HEK293 (cell line): ENCODE measurements around the gene RAB6D.

Source experiments
- CTCF ChIA-PET: fragments of 350-600 bp; formaldehyde crosslinking; extraction: SDS; loops from one replicate; lab custom pipeline; 2021; ENCODE audit warnings: antibody characterized with exemption; lab: Yijun Ruan, JAX
- POLR2A ChIA-PET: fragments of 300-600 bp; formaldehyde crosslinking; extraction: SDS; loops from one replicate; lab custom pipeline; 2020; ENCODE audit warnings: antibody characterized with exemption, inconsistent platforms; lab: Yijun Ruan, JAX
- H3K27ac ChIP-seq: fragments of 200-500 bp; sonication (Bioruptor generic); 2 replicates; pipeline ENCODE4 v1.5.1; 2014; ENCODE audit warnings: low read depth, low read length, control low read depth, inconsistent platforms; ENCODE audit errors: extremely low read depth
- H3K36me3 ChIP-seq, 2 experiments: fragments of 200-500 bp in 1 of 2; sonication (Bioruptor generic) in 1 of 2; 1 replicate in 1 of 2; 2 replicates in 1 of 2; pipeline ENCODE4 v1.5.1; 2014 to 2017; ENCODE audit warnings: inconsistent platforms in 2 of 2, low read length in 2 of 2; ENCODE audit not compliant: control insufficient read depth in 2 of 2, insufficient read depth in 1 of 2
- H3K4me1 ChIP-seq: fragments of 200-500 bp; sonication (Bioruptor generic); 2 replicates; pipeline ENCODE4 v1.5.1; 2014; ENCODE audit warnings: mild to moderate bottlenecking, low read length, inconsistent platforms; ENCODE audit not compliant: control insufficient read depth, insufficient read depth
- H3K4me3 ChIP-seq: 2 replicates; pipeline ENCODE4 v1.5.1; 2011; ENCODE audit warnings: low read depth, mild to moderate bottlenecking, control low read depth, low read length, moderate library complexity
- H3K9me3 ChIP-seq: fragments of 200-500 bp; sonication (Bioruptor generic); 2 replicates; pipeline ENCODE4 v1.5.1; 2014; ENCODE audit warnings: low read depth, low read length, inconsistent platforms; ENCODE audit not compliant: control insufficient read depth, insufficient read depth
- BCL11A ChIP-seq: fragments of 450-650 bp; formaldehyde crosslinking; IDR thresholded peaks from 2 replicates; pipeline ENCODE4 v1.5.1; 2016; ENCODE audit warnings: low read depth, missing biosample characterization, missing genetic modification characterization
- HOXA7 ChIP-seq: sonication (generic); formaldehyde crosslinking; IDR thresholded peaks from 2 replicates; pipeline ENCODE4 v1.8.1; 2022; ENCODE audit warnings: missing genetic modification reagents, borderline replicate concordance
- KLF10 ChIP-seq: fragments of 450-650 bp; IDR thresholded peaks from 2 replicates; pipeline ENCODE4 v1.5.1; 2018; ENCODE audit warnings: missing biosample characterization, mild to moderate bottlenecking, missing genetic modification characterization
- KLF8 ChIP-seq: fragments of 450-650 bp; formaldehyde crosslinking; IDR thresholded peaks from 2 replicates; pipeline ENCODE4 v1.5.1; 2016; ENCODE audit warnings: missing biosample characterization, missing genetic modification characterization
- PRDM1 ChIP-seq: fragments of 450-650 bp; formaldehyde crosslinking; IDR thresholded peaks from 2 replicates; pipeline ENCODE4; 2016; ENCODE audit warnings: missing biosample characterization, missing genetic modification characterization
- RBAK ChIP-seq: fragments of 450-650 bp; formaldehyde crosslinking; IDR thresholded peaks from 2 replicates; pipeline ENCODE4 v1.5.1; 2016; ENCODE audit warnings: missing biosample characterization, missing genetic modification characterization
- SP7 ChIP-seq: fragments of 450-650 bp; formaldehyde crosslinking; IDR thresholded peaks from 2 replicates; pipeline ENCODE4 v1.5.1; 2016; ENCODE audit warnings: missing biosample characterization, missing genetic modification characterization
- ZBTB21 ChIP-seq: fragments of 450-650 bp; formaldehyde crosslinking; IDR thresholded peaks from 2 replicates; pipeline ENCODE4 v1.5.1; 2017; ENCODE audit warnings: missing biosample characterization, missing genetic modification characterization
- ZFP41 ChIP-seq: fragments of 450-650 bp; formaldehyde crosslinking; IDR thresholded peaks from 2 replicates; pipeline ENCODE4 v1.5.1; 2016; ENCODE audit warnings: missing biosample characterization, missing genetic modification characterization, borderline replicate concordance
- ZNF175 ChIP-seq: fragments of 450-650 bp; formaldehyde crosslinking; IDR thresholded peaks from 2 replicates; pipeline ENCODE4 v1.5.1; 2016; ENCODE audit warnings: missing biosample characterization, missing genetic modification characterization
- ZNF266 ChIP-seq: fragments of 450-650 bp; formaldehyde crosslinking; IDR thresholded peaks from 2 replicates; pipeline ENCODE4 v1.5.1; 2016; ENCODE audit warnings: missing biosample characterization, missing genetic modification characterization, low read depth
- ZNF341 ChIP-seq: fragments of 450-650 bp; formaldehyde crosslinking; IDR thresholded peaks from 2 replicates; pipeline ENCODE4; 2016; ENCODE audit warnings: low read depth, missing biosample characterization, missing genetic modification characterization
- ZNF654 ChIP-seq: fragments of 450-650 bp; formaldehyde crosslinking; IDR thresholded peaks from 2 replicates; pipeline ENCODE4 v1.5.1; 2016; ENCODE audit warnings: low read depth, missing biosample characterization, missing genetic modification characterization
- ZNF768 ChIP-seq: fragments of 450-650 bp; formaldehyde crosslinking; IDR thresholded peaks from 2 replicates; pipeline ENCODE4 v1.5.1; 2018; ENCODE audit warnings: missing biosample characterization, mild to moderate bottlenecking, missing genetic modification characterization
- TF ChIP-seq, protein P1 (sequence below): fragments of 450-650 bp; formaldehyde crosslinking; IDR thresholded peaks from 2 replicates; pipeline ENCODE4 v1.5.1; 2016; ENCODE audit warnings: missing biosample characterization, missing genetic modification characterization
- TF ChIP-seq, protein P2 (sequence below): fragments of 450-650 bp; formaldehyde crosslinking; IDR thresholded peaks from 2 replicates; pipeline ENCODE4 v1.5.0; 2017; ENCODE audit warnings: missing biosample characterization, missing genetic modification characterization, borderline replicate concordance
- TF ChIP-seq, protein P3 (sequence below): fragments of 450-650 bp; formaldehyde crosslinking; IDR thresholded peaks from 2 replicates; pipeline ENCODE4 v1.5.1; 2016; ENCODE audit warnings: missing biosample characterization, missing genetic modification characterization
- TF ChIP-seq, protein P4 (sequence below): fragments of 450-650 bp; formaldehyde crosslinking; IDR thresholded peaks from 2 replicates; pipeline ENCODE4 v1.5.1; 2016; ENCODE audit warnings: missing biosample characterization, missing genetic modification characterization
- TF ChIP-seq, protein P5 (sequence below): fragments of 450-650 bp; formaldehyde crosslinking; IDR thresholded peaks from 2 replicates; pipeline ENCODE4 v1.5.1; 2016; ENCODE audit warnings: missing biosample characterization, missing genetic modification characterization, borderline replicate concordance

RAB6D gene

DNA sequence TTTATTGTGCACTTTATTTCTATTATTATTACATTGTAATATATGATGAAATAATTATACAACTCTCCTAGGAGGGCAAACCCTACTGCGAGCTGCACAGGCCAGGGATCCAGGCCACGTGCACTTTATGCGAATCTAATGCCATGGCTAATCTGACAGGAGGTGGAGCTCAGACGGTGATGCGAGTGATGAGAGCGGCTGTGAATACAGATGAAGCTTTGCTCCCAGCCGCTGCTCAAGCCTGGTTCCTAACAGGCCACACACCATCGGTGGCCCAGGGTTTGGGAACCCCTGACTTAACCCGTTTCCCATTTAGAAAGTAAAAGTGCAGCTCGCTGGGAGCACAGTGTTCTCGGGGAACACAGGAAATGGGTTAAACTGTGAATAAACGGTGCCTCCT, 40.8 kb upstream of the RAB6D start:
- no peak for TF ChIP-seq ZNF768 (tag by site-specific recombination)
- TF ChIP-seq, all 188 proteins: peak for 0
- Histone ChIP-seq H3K4me1 (no peaks in the 10 kb centered on the region), H3K36me3 (no peaks in the 10 kb centered on the region), H3K4me3 (no peak overlapping the region), H3K27ac (no peak overlapping the region), H3K9me3 (no peaks in the 10 kb centered on the region)
- ChIA-PET CTCF (no interaction called here), POLR2A (no interaction called here)

DNA sequence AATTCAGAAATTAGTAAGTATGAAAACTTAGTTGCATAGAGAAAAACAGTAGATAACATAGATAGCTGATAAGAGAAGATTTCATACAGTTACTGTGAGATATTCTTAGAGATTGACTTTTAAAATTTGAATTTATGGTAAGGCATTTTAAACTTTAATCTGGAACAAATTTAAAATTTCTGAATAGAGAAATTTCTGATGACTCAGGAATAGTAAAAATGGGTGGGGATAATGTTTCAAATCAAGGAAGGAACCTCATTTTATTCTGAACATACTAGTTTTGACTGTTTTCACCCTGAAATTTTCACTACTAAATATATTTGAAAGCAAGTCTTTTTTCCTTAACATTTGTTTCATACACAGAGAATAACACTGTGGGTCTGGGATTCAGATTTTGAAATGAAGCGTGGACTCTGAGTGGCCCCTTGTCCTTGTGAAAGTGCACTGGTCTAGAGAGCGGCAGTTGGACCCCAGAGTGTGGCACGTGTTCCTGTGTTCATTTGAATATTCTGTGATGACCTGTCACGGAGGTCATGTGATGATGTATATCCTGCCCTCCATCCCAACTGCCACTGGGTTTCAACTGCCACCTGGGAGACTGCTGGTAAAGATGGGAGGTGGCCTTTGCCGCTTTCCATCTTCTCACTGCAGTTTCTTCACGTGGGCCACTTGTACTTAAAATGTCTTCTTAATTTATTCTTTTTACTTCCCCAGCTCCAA, 38.5 kb upstream of the RAB6D start:
- Histone ChIP-seq H3K4me3 (no peak overlapping the region), H3K9me3 (no peaks in the 10 kb centered on the region)
- TF ChIP-seq ZNF175 (tag by site-specific recombination) (no peak), KLF8 (tag by site-specific recombination) (no peak), BCL11A (tag by site-specific recombination) (no peak), ZNF266 (no peak), HOXA7 (CRISPR knock-in tag) (no peak), RBAK (tag by site-specific recombination) (no peak), SP7 (tag by site-specific recombination) (no peak), ZNF341 (no peak), ZBTB21 (tag by site-specific recombination) (no peak), PRDM1 (no peak), ZFP41 (no peak), KLF10 (no peak), ZNF654 (tag by site-specific recombination) (no peak)
- TF ChIP-seq, protein P1, sequence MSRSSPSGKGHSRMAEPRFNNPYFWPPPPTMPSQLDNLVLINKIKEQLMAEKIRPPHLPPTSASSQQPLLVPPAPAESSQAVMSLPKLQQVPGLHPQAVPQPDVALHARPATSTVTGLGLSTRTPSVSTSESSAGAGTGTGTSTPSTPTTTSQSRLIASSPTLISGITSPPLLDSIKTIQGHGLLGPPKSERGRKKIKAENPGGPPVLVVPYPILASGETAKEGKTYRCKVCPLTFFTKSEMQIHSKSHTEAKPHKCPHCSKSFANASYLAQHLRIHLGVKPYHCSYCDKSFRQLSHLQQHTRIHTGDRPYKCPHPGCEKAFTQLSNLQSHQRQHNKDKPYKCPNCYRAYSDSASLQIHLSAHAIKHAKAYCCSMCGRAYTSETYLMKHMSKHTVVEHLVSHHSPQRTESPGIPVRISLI (tag by site-specific recombination) = no peak
- TF ChIP-seq, protein P2, sequence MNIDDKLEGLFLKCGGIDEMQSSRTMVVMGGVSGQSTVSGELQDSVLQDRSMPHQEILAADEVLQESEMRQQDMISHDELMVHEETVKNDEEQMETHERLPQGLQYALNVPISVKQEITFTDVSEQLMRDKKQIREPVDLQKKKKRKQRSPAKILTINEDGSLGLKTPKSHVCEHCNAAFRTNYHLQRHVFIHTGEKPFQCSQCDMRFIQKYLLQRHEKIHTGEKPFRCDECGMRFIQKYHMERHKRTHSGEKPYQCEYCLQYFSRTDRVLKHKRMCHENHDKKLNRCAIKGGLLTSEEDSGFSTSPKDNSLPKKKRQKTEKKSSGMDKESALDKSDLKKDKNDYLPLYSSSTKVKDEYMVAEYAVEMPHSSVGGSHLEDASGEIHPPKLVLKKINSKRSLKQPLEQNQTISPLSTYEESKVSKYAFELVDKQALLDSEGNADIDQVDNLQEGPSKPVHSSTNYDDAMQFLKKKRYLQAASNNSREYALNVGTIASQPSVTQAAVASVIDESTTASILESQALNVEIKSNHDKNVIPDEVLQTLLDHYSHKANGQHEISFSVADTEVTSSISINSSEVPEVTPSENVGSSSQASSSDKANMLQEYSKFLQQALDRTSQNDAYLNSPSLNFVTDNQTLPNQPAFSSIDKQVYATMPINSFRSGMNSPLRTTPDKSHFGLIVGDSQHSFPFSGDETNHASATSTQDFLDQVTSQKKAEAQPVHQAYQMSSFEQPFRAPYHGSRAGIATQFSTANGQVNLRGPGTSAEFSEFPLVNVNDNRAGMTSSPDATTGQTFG (tag by site-specific recombination) = no peak
- TF ChIP-seq, protein P3, sequence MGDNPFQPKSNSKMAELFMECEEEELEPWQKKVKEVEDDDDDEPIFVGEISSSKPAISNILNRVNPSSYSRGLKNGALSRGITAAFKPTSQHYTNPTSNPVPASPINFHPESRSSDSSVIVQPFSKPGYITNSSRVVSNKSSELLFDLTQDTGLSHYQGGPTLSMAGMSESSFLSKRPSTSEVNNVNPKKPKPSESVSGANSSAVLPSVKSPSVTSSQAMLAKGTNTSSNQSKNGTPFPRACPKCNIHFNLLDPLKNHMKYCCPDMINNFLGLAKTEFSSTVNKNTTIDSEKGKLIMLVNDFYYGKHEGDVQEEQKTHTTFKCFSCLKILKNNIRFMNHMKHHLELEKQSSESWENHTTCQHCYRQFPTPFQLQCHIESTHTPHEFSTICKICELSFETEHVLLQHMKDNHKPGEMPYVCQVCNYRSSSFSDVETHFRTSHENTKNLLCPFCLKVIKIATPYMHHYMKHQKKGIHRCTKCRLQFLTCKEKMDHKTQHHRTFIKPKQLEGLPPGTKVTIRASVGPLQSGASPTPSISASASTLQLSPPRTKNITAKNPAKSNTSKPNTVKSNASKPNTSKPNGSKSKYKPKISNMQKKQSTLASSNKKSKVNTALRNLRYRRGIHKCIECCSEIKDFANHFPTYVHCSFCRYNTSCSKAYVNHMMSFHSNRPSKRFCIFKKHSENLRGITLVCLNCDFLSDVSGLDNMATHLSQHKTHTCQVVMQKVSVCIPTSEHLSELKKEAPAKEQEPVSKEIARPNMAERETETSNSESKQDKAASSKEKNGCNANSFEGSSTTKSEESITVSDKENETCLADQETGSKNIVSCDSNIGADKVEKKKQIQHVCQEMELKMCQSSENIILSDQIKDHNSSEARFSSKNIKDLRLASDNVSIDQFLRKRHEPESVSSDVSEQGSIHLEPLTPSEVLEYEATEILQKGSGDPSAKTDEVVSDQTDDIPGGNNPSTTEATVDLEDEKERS (tag by site-specific recombination) = no peak
- TF ChIP-seq, protein P4, sequence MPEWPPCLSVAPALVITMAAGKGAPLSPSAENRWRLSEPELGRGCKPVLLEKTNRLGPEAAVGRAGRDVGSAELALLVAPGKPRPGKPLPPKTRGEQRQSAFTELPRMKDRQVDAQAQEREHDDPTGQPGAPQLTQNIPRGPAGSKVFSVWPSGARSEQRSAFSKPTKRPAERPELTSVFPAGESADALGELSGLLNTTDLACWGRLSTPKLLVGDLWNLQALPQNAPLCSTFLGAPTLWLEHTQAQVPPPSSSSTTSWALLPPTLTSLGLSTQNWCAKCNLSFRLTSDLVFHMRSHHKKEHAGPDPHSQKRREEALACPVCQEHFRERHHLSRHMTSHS (tag by site-specific recombination) = no peak
- TF ChIP-seq, protein P5, sequence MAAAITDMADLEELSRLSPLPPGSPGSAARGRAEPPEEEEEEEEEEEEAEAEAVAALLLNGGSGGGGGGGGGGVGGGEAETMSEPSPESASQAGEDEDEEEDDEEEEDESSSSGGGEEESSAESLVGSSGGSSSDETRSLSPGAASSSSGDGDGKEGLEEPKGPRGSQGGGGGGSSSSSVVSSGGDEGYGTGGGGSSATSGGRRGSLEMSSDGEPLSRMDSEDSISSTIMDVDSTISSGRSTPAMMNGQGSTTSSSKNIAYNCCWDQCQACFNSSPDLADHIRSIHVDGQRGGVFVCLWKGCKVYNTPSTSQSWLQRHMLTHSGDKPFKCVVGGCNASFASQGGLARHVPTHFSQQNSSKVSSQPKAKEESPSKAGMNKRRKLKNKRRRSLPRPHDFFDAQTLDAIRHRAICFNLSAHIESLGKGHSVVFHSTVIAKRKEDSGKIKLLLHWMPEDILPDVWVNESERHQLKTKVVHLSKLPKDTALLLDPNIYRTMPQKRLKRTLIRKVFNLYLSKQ (tag by site-specific recombination) = no peak
- TF ChIP-seq, all 188 proteins: peak for 0
- Histone ChIP-seq H3K27ac (no peak overlapping the region), H3K36me3 (no peaks in the 10 kb centered on the region), H3K4me1 (no peaks in the 10 kb centered on the region)
- ChIA-PET CTCF (interaction anchor here (0.6 to 1.4 kb wide), 2 partner anchors 11 to 270 kb away, joined by 3 to 4 read pairs; no protein-coding TSS in a partner anchor), POLR2A (no interaction called here)
